ENCODE measurements around the gene TUBB2A.

TUBB2A gene

GRCh38 chr6:3118353-3119039 is 38.8 kb downstream of the TUBB2A start, which contains the start of gene BPHL:
BPHL (plus strand) TSS chr6:3118711; CDS start chr6:3118741, 30 bp downstream.
- DNase-seq (ENCODE audit: low read depth) = peak; percentile 66
- TF ChIP-seq CTCF (conservative IDR thresholded peaks at IDR 0.05; ENCODE audit: low read depth, low read length) = no peak
- peak within 1 kb of the TSS; percentile 83 for H3K4me3 ChIP-seq (ENCODE audit: low read length)

GRCh38 chr6:3117912-3118352 is 39.4 kb downstream of the TUBB2A start:
- peak overlapping the region; percentile 83 for H3K4me3 ChIP-seq (ENCODE audit: low read length)
- DNase-seq (ENCODE audit: low read depth) = no peak
- TF ChIP-seq CTCF (conservative IDR thresholded peaks at IDR 0.05; ENCODE audit: low read depth, low read length) = no peak

- H3K4me3 ChIP-seq (ENCODE audit: low read length) = no peak overlapping the region
- TF ChIP-seq CTCF (conservative IDR thresholded peaks at IDR 0.05; ENCODE audit: low read depth, low read length) = no peak
- DNase-seq (ENCODE audit: low read depth) = no peak
Observed at GRCh38 chr6:3114377-3114776, 43.0 kb downstream of the TUBB2A start.

GRCh38 chr6:3109761-3110160 is 47.6 kb downstream of the TUBB2A start:
- TF ChIP-seq CTCF (conservative IDR thresholded peaks at IDR 0.05; ENCODE audit: low read depth, low read length) = no peak
- H3K4me3 ChIP-seq (ENCODE audit: low read length) = no peak overlapping the region
- no peak for DNase-seq (ENCODE audit: low read depth)

GRCh38 chr6:3108746-3109414 is 48.5 kb downstream of the TUBB2A start:
- TF ChIP-seq CTCF (conservative IDR thresholded peaks at IDR 0.05; ENCODE audit: low read depth, low read length) = no peak
- no peak overlapping the region for H3K4me3 ChIP-seq (ENCODE audit: low read length)
- DNase-seq (ENCODE audit: low read depth) = no peak
